Measurements from ENCODE around the gene SLC2A6.

SLC2A6 gene

GRCh38 chr9:133478851-133479711, at the start of gene SLC2A6:
SLC2A6 (minus strand) TSS chr9:133479099; CDS start chr9:133479059, 40 bp downstream.
- FAIRE-seq, result peak; percentile 39

GRCh38 chr9:133528001-133528875, 49.3 kb upstream of the SLC2A6 start:
- no peak for FAIRE-seq

- FAIRE-seq, result no peak
Observed at GRCh38 chr9:133527444-133527920, 48.6 kb upstream of the SLC2A6 start.

- FAIRE-seq, result no peak
Observed at GRCh38 chr9:133526721-133527321, 47.9 kb upstream of the SLC2A6 start.

GRCh38 chr9:133525677-133526076, 46.8 kb upstream of the SLC2A6 start:
- no peak for FAIRE-seq

GRCh38 chr9:133524679-133525228, 45.9 kb upstream of the SLC2A6 start, which contains the start of gene MYMK:
MYMK (minus strand) TSS chr9:133524959; CDS start chr9:133524844, 115 bp downstream.
- FAIRE-seq, result no peak

- FAIRE-seq, result no peak
Observed at GRCh38 chr9:133524146-133524545, 45.2 kb upstream of the SLC2A6 start.

GRCh38 chr9:133523106-133523505, 44.2 kb upstream of the SLC2A6 start:
- FAIRE-seq, result no peak

GRCh38 chr9:133522073-133522910, 43.4 kb upstream of the SLC2A6 start:
- FAIRE-seq, result no peak

GRCh38 chr9:133521122-133522072, 42.5 kb upstream of the SLC2A6 start:
- no peak for FAIRE-seq

GRCh38 chr9:133520121-133520835, 41.4 kb upstream of the SLC2A6 start:
- no peak for FAIRE-seq

GRCh38 chr9:133519693-133520092, 40.8 kb upstream of the SLC2A6 start:
- FAIRE-seq, result no peak

GRCh38 chr9:133518706-133519449, 40.0 kb upstream of the SLC2A6 start:
- no peak for FAIRE-seq

GRCh38 chr9:133518200-133518599, 39.3 kb upstream of the SLC2A6 start:
- no peak for FAIRE-seq

- no peak for FAIRE-seq
Observed at GRCh38 chr9:133517711-133518110, 38.8 kb upstream of the SLC2A6 start.

- no peak for FAIRE-seq
Observed at GRCh38 chr9:133516961-133517350, 38.1 kb upstream of the SLC2A6 start.

- no peak for FAIRE-seq
Observed at GRCh38 chr9:133516256-133516960, 37.5 kb upstream of the SLC2A6 start.

- no peak for FAIRE-seq
Observed at GRCh38 chr9:133515615-133516255, 36.8 kb upstream of the SLC2A6 start.
